ENCODE data around the gene PNLIPRP2.

PNLIPRP2 gene

GRCh38 chr10:116620423-116621400 lies at the start of gene PNLIPRP2:
Gene PNLIPRP2 (plus strand): TSS chr10:116620953.
- Histone ChIP-seq H3K27ac (ENCODE audit: low read depth, low read length) (no peak within 1 kb of the TSS), H3K36me3 (ENCODE audit: control insufficient read depth in 5 of 5, insufficient read depth in 5 of 5, low read length in 5 of 5) (no peaks in the 10 kb centered on the region), H3K4me3 (ENCODE audit: low read depth in 1 of 5, low read length in 5 of 5) (no peak within 1 kb of the TSS), H3K9ac (ENCODE audit: low read length in 5 of 5) (no peak within 1 kb of the TSS), H3K27me3 (ENCODE audit: control insufficient read depth in 5 of 5, insufficient read depth in 4 of 5, low read length in 5 of 5) (peaks cover 0 to 9% (median 4%) of the 10 kb centered on the region in 5 donors), H3K4me1 (ENCODE audit: control insufficient read depth in 5 of 5, insufficient read depth in 5 of 5, low read length in 5 of 5) (no peaks in the 10 kb centered on the region), H3K9me3 (ENCODE audit: control insufficient read depth in 5 of 5, low read length in 5 of 5) (no peaks in the 10 kb centered on the region)

- Histone ChIP-seq H3K9ac (ENCODE audit: low read length in 5 of 5) (no peak overlapping the region), H3K27me3 (ENCODE audit: control insufficient read depth in 5 of 5, insufficient read depth in 4 of 5, low read length in 5 of 5) (no peaks in the 10 kb centered on the region), H3K4me3 (ENCODE audit: low read depth in 1 of 5, low read length in 5 of 5) (no peak overlapping the region), H3K27ac (ENCODE audit: low read depth, low read length) (no peak overlapping the region), H3K4me1 (ENCODE audit: control insufficient read depth in 5 of 5, insufficient read depth in 5 of 5, low read length in 5 of 5) (no peaks in the 10 kb centered on the region), H3K9me3 (ENCODE audit: control insufficient read depth in 5 of 5, low read length in 5 of 5) (no peaks in the 10 kb centered on the region), H3K36me3 (ENCODE audit: control insufficient read depth in 5 of 5, insufficient read depth in 5 of 5, low read length in 5 of 5) (no peaks in the 10 kb centered on the region)
Measured at GRCh38 chr10:116574797-116575196, 46.0 kb upstream of the PNLIPRP2 start.

GRCh38 chr10:116587878-116588591 lies 32.7 kb upstream of the PNLIPRP2 start:
- no peaks in the 10 kb centered on the region for H3K4me1 ChIP-seq (ENCODE audit: control insufficient read depth in 5 of 5, insufficient read depth in 5 of 5, low read length in 5 of 5)
- no peaks in the 10 kb centered on the region for H3K36me3 ChIP-seq (ENCODE audit: control insufficient read depth in 5 of 5, insufficient read depth in 5 of 5, low read length in 5 of 5)
- peaks cover 0 to 8% (median 5%) of the 10 kb centered on the region in 5 donors for H3K9me3 ChIP-seq (ENCODE audit: control insufficient read depth in 5 of 5, low read length in 5 of 5)
- no peak overlapping the region for H3K4me3 ChIP-seq (ENCODE audit: low read depth in 1 of 5, low read length in 5 of 5)
- no peak overlapping the region for H3K27ac ChIP-seq (ENCODE audit: low read depth, low read length)
- H3K9ac ChIP-seq (ENCODE audit: low read length in 5 of 5), result no peak overlapping the region
- no peaks in the 10 kb centered on the region for H3K27me3 ChIP-seq (ENCODE audit: control insufficient read depth in 5 of 5, insufficient read depth in 4 of 5, low read length in 5 of 5)

GRCh38 chr10:116588995-116589394 lies 31.8 kb upstream of the PNLIPRP2 start:
- H3K4me1 ChIP-seq (ENCODE audit: control insufficient read depth in 5 of 5, insufficient read depth in 5 of 5, low read length in 5 of 5), result no peaks in the 10 kb centered on the region
- H3K4me3 ChIP-seq (ENCODE audit: low read depth in 1 of 5, low read length in 5 of 5), result no peak overlapping the region
- peaks cover 0 to 8% (median 5%) of the 10 kb centered on the region in 5 donors for H3K9me3 ChIP-seq (ENCODE audit: control insufficient read depth in 5 of 5, low read length in 5 of 5)
- no peaks in the 10 kb centered on the region for H3K36me3 ChIP-seq (ENCODE audit: control insufficient read depth in 5 of 5, insufficient read depth in 5 of 5, low read length in 5 of 5)
- H3K9ac ChIP-seq (ENCODE audit: low read length in 5 of 5), result no peak overlapping the region
- H3K27ac ChIP-seq (ENCODE audit: low read depth, low read length), result no peak overlapping the region
- no peaks in the 10 kb centered on the region for H3K27me3 ChIP-seq (ENCODE audit: control insufficient read depth in 5 of 5, insufficient read depth in 4 of 5, low read length in 5 of 5)

GRCh38 chr10:116589926-116590325 lies 30.8 kb upstream of the PNLIPRP2 start:
- H3K27ac ChIP-seq (ENCODE audit: low read depth, low read length), result no peak overlapping the region
- H3K27me3 ChIP-seq (ENCODE audit: control insufficient read depth in 5 of 5, insufficient read depth in 4 of 5, low read length in 5 of 5), result no peaks in the 10 kb centered on the region
- H3K36me3 ChIP-seq (ENCODE audit: control insufficient read depth in 5 of 5, insufficient read depth in 5 of 5, low read length in 5 of 5), result no peaks in the 10 kb centered on the region
- no peaks in the 10 kb centered on the region for H3K4me1 ChIP-seq (ENCODE audit: control insufficient read depth in 5 of 5, insufficient read depth in 5 of 5, low read length in 5 of 5)
- H3K9me3 ChIP-seq (ENCODE audit: control insufficient read depth in 5 of 5, low read length in 5 of 5), result peaks cover 0 to 8% (median 5%) of the 10 kb centered on the region in 5 donors
- no peak overlapping the region for H3K9ac ChIP-seq (ENCODE audit: low read length in 5 of 5)
- H3K4me3 ChIP-seq (ENCODE audit: low read depth in 1 of 5, low read length in 5 of 5), result no peak overlapping the region

GRCh38 chr10:116590590-116591444 lies 29.9 kb upstream of the PNLIPRP2 start, which contains the start of gene PNLIPRP1:
Gene PNLIPRP1 (plus strand): TSS chr10:116590959. CDS start chr10:116591130, 171 bp downstream.
- Histone ChIP-seq H3K36me3 (ENCODE audit: control insufficient read depth in 5 of 5, insufficient read depth in 5 of 5, low read length in 5 of 5) (no peaks in the 10 kb centered on the region), H3K27me3 (ENCODE audit: control insufficient read depth in 5 of 5, insufficient read depth in 4 of 5, low read length in 5 of 5) (no peaks in the 10 kb centered on the region), H3K27ac (ENCODE audit: low read depth, low read length) (no peak within 1 kb of the TSS), H3K4me1 (ENCODE audit: control insufficient read depth in 5 of 5, insufficient read depth in 5 of 5, low read length in 5 of 5) (no peaks in the 10 kb centered on the region), H3K9me3 (ENCODE audit: control insufficient read depth in 5 of 5, low read length in 5 of 5) (peaks cover 0 to 8% (median 5%) of the 10 kb centered on the region in 5 donors), H3K9ac (ENCODE audit: low read length in 5 of 5) (no peak within 1 kb of the TSS), H3K4me3 (ENCODE audit: low read depth in 1 of 5, low read length in 5 of 5) (no peak within 1 kb of the TSS)

- Histone ChIP-seq H3K36me3 (ENCODE audit: control insufficient read depth in 5 of 5, insufficient read depth in 5 of 5, low read length in 5 of 5) (no peaks in the 10 kb centered on the region), H3K4me1 (ENCODE audit: control insufficient read depth in 5 of 5, insufficient read depth in 5 of 5, low read length in 5 of 5) (no peaks in the 10 kb centered on the region), H3K9me3 (ENCODE audit: control insufficient read depth in 5 of 5, low read length in 5 of 5) (peaks cover 0 to 8% (median 5%) of the 10 kb centered on the region in 5 donors), H3K27me3 (ENCODE audit: control insufficient read depth in 5 of 5, insufficient read depth in 4 of 5, low read length in 5 of 5) (no peaks in the 10 kb centered on the region), H3K27ac (ENCODE audit: low read depth, low read length) (no peak overlapping the region), H3K4me3 (ENCODE audit: low read depth in 1 of 5, low read length in 5 of 5) (no peak overlapping the region), H3K9ac (ENCODE audit: low read length in 5 of 5) (no peak overlapping the region)
Measured at GRCh38 chr10:116593139-116593740, 27.5 kb upstream of the PNLIPRP2 start.

GRCh38 chr10:116594525-116595035 lies 26.2 kb upstream of the PNLIPRP2 start:
- H3K9me3 ChIP-seq (ENCODE audit: control insufficient read depth in 5 of 5, low read length in 5 of 5), result no peaks in the 10 kb centered on the region
- peaks cover 0 to 3% (median 0%) of the 10 kb centered on the region in 5 donors for H3K4me1 ChIP-seq (ENCODE audit: control insufficient read depth in 5 of 5, insufficient read depth in 5 of 5, low read length in 5 of 5)
- H3K36me3 ChIP-seq (ENCODE audit: control insufficient read depth in 5 of 5, insufficient read depth in 5 of 5, low read length in 5 of 5), result no peaks in the 10 kb centered on the region
- H3K9ac ChIP-seq (ENCODE audit: low read length in 5 of 5), result no peak overlapping the region
- no peak overlapping the region for H3K4me3 ChIP-seq (ENCODE audit: low read depth in 1 of 5, low read length in 5 of 5)
- no peaks in the 10 kb centered on the region for H3K27me3 ChIP-seq (ENCODE audit: control insufficient read depth in 5 of 5, insufficient read depth in 4 of 5, low read length in 5 of 5)
- H3K27ac ChIP-seq (ENCODE audit: low read depth, low read length), result no peak overlapping the region

- Histone ChIP-seq H3K9me3 (ENCODE audit: control insufficient read depth in 5 of 5, low read length in 5 of 5) (no peaks in the 10 kb centered on the region), H3K9ac (ENCODE audit: low read length in 5 of 5) (no peak overlapping the region), H3K27me3 (ENCODE audit: control insufficient read depth in 5 of 5, insufficient read depth in 4 of 5, low read length in 5 of 5) (no peaks in the 10 kb centered on the region), H3K4me3 (ENCODE audit: low read depth in 1 of 5, low read length in 5 of 5) (no peak overlapping the region), H3K4me1 (ENCODE audit: control insufficient read depth in 5 of 5, insufficient read depth in 5 of 5, low read length in 5 of 5) (peaks cover 0 to 3% (median 0%) of the 10 kb centered on the region in 5 donors), H3K27ac (ENCODE audit: low read depth, low read length) (no peak overlapping the region), H3K36me3 (ENCODE audit: control insufficient read depth in 5 of 5, insufficient read depth in 5 of 5, low read length in 5 of 5) (no peaks in the 10 kb centered on the region)
Measured at GRCh38 chr10:116596062-116596461, 24.7 kb upstream of the PNLIPRP2 start.
